Osteocyte (in vitro differentiated cells): Measurements from ENCODE around the gene FOXK2. TPM values are rescaled to one million over a fixed set of nuclear protein-coding genes. Genes with fewer than 3 reads are reported as not detected.

ENCODE experiments used
- DNase-seq: peaks from one replicate; pipeline ENCODE4 v3.0.0; 2021; ENCODE audit warnings: mixed read lengths; ENCODE audit not compliant: unreplicated experiment; ENCODE audit errors: extremely low spot score
- H3K27ac Mint-ChIP-seq: one replicate; pipeline ENCODE4 v1.8.0; 2021; ENCODE audit warnings: mild to moderate bottlenecking, mixed read lengths; ENCODE audit not compliant: unreplicated experiment
- H3K27me3 Mint-ChIP-seq: one replicate; pipeline ENCODE4 v1.8.0; 2021; ENCODE audit warnings: mixed read lengths; ENCODE audit not compliant: unreplicated experiment
- H3K36me3 Mint-ChIP-seq: one replicate; pipeline ENCODE4 v1.8.0; 2021; ENCODE audit warnings: mixed read lengths; ENCODE audit not compliant: unreplicated experiment
- H3K4me1 Mint-ChIP-seq: one replicate; pipeline ENCODE4 v1.8.0; 2021; ENCODE audit warnings: mixed read lengths; ENCODE audit not compliant: unreplicated experiment
- H3K4me3 Mint-ChIP-seq: one replicate; pipeline ENCODE4 v1.8.0; 2021; ENCODE audit warnings: mild to moderate bottlenecking, moderate library complexity, mixed read lengths; ENCODE audit not compliant: unreplicated experiment
- H3K9me3 Mint-ChIP-seq: one replicate; pipeline ENCODE4 v1.8.0; 2021; ENCODE audit warnings: mixed read lengths; ENCODE audit not compliant: unreplicated experiment
- CTCF ChIP-seq: fragments of 200-600 bp; sonication (generic); IDR thresholded peaks from 2 replicates; pipeline ENCODE4 v1.5.0; 2021; ENCODE audit warnings: antibody characterized with exemption, mild to moderate bottlenecking, moderate library complexity
- total RNA-seq: library from RNA; stranded (reverse); gene quantifications from 2 replicates; pipeline ENCODE4 v1.2.1, GENCODE V29; 2021

Gene FOXK2
- total RNA-seq, 1 donor from 2014 or later = 65.1 TPM

GRCh38 chr17:82627405-82627804, 107.9 kb downstream of the FOXK2 start:
- Mint-ChIP-seq H3K9me3 (no peaks in the 10 kb centered on the region), H3K4me3 (no peak overlapping the region), H3K27ac (no peak overlapping the region), H3K36me3 (peaks cover 33% of the 10 kb centered on the region), H3K4me1 (no peaks in the 10 kb centered on the region), H3K27me3 (no peaks in the 10 kb centered on the region)
- TF ChIP-seq CTCF = no peak
- no peak for DNase-seq

GRCh38 chr17:82629748-82630147, 110.2 kb downstream of the FOXK2 start:
- no peaks in the 10 kb centered on the region for H3K4me1 Mint-ChIP-seq

GRCh38 chr17:82630212-82630611, 110.7 kb downstream of the FOXK2 start:
- Mint-ChIP-seq H3K36me3 (peaks cover 34% of the 10 kb centered on the region), H3K27me3 (no peaks in the 10 kb centered on the region), H3K4me1 (no peaks in the 10 kb centered on the region), H3K4me3 (no peak overlapping the region), H3K9me3 (no peaks in the 10 kb centered on the region), H3K27ac (no peak overlapping the region)
- no peak for TF ChIP-seq CTCF
- DNase-seq = no peak

More at GRCh38 chr17:82629748-82630147, 110.2 kb downstream of the FOXK2 start:
- Mint-ChIP-seq H3K4me3 (no peak overlapping the region), H3K27me3 (no peaks in the 10 kb centered on the region), H3K9me3 (no peaks in the 10 kb centered on the region), H3K27ac (no peak overlapping the region), H3K36me3 (peaks cover 35% of the 10 kb centered on the region)
- no peak for TF ChIP-seq CTCF
- no peak for DNase-seq

GRCh38 chr17:82631544-82631943, 112.0 kb downstream of the FOXK2 start:
- Mint-ChIP-seq H3K36me3 (peaks cover 33% of the 10 kb centered on the region), H3K9me3 (no peaks in the 10 kb centered on the region), H3K27me3 (no peaks in the 10 kb centered on the region), H3K27ac (no peak overlapping the region), H3K4me1 (no peaks in the 10 kb centered on the region), H3K4me3 (no peak overlapping the region)
- no peak for DNase-seq
- no peak for TF ChIP-seq CTCF

- H3K36me3 Mint-ChIP-seq = peaks cover 25% of the 10 kb centered on the region
- H3K27me3 Mint-ChIP-seq = no peaks in the 10 kb centered on the region
- no peaks in the 10 kb centered on the region for H3K4me1 Mint-ChIP-seq
- H3K9me3 Mint-ChIP-seq = no peaks in the 10 kb centered on the region
- no peak overlapping the region for H3K4me3 Mint-ChIP-seq
- no peak for TF ChIP-seq CTCF
- DNase-seq = no peak
- H3K27ac Mint-ChIP-seq = no peak overlapping the region
Observed at GRCh38 chr17:82632451-82632850, 112.9 kb downstream of the FOXK2 start.
